IPS-NIHi7 (cell line): ENCODE results near the gene FAM216B.
"Not testable (repeated sequence)": the region's sequence is repeated elsewhere in the genome, so short reads cannot be mapped to it uniquely, and the experiment has no call there.

Source experiments
- DNase-seq: peaks from one replicate; pipeline ENCODE4 v3.0.0; 2012; ENCODE audit warnings: mixed read lengths; ENCODE audit errors: extremely low spot score

Gene FAM216B

GRCh38 chr13:42780044-42780443 is 1.3 kb upstream of the FAM216B start:
- no peak for DNase-seq

GRCh38 chr13:42786715-42787114 is 5.3 kb downstream of the FAM216B start:
- no peak for DNase-seq

- DNase-seq = no peak
Observed at GRCh38 chr13:42788601-42789000, 7.2 kb downstream of the FAM216B start.

- DNase-seq = no peak
Observed at GRCh38 chr13:42792154-42792553, 10.8 kb downstream of the FAM216B start.

GRCh38 chr13:42794577-42795275 is 13.3 kb downstream of the FAM216B start:
- DNase-seq = no peak

- no peak for DNase-seq
Observed at GRCh38 chr13:42795666-42796065, 14.3 kb downstream of the FAM216B start.

- no peak for DNase-seq
Observed at GRCh38 chr13:42796747-42797356, 15.5 kb downstream of the FAM216B start.

- no peak for DNase-seq
Observed at GRCh38 chr13:42798118-42798517, 16.7 kb downstream of the FAM216B start.

GRCh38 chr13:42800109-42800643 is 18.8 kb downstream of the FAM216B start:
- DNase-seq = no peak

GRCh38 chr13:42803563-42804204 is 22.3 kb downstream of the FAM216B start:
- no peak for DNase-seq

GRCh38 chr13:42804244-42804874 is 23.0 kb downstream of the FAM216B start:
- no peak for DNase-seq

- no peak for DNase-seq
Observed at GRCh38 chr13:42807241-42807640, 25.9 kb downstream of the FAM216B start.

- no peak for DNase-seq
Observed at GRCh38 chr13:42807866-42808265, 26.5 kb downstream of the FAM216B start.

- no peak for DNase-seq
Observed at GRCh38 chr13:42808341-42808940, 27.1 kb downstream of the FAM216B start.

- no peak for DNase-seq
Observed at GRCh38 chr13:42812316-42812715, 30.9 kb downstream of the FAM216B start.

GRCh38 chr13:42814868-42815267 is 33.5 kb downstream of the FAM216B start:
- no peak for DNase-seq

GRCh38 chr13:42815681-42816080 is 34.3 kb downstream of the FAM216B start:
- DNase-seq = no peak

GRCh38 chr13:42816538-42816937 is 35.2 kb downstream of the FAM216B start:
- DNase-seq = no peak

- not testable (repeated sequence) for DNase-seq
Observed at GRCh38 chr13:42819687-42820086, 38.3 kb downstream of the FAM216B start.

- DNase-seq = no peak
Observed at GRCh38 chr13:42820451-42820850, 39.1 kb downstream of the FAM216B start.

- DNase-seq = no peak
Observed at GRCh38 chr13:42821437-42821836, 40.1 kb downstream of the FAM216B start.
